Measurements from ENCODE around the gene BEX2. TPM values are rescaled to one million over a fixed set of nuclear protein-coding genes. Genes with fewer than 3 reads are reported as not detected.

Gene BEX2
- total RNA-seq, 1 donor from 2014 or later = 45.4 TPM

DNA sequence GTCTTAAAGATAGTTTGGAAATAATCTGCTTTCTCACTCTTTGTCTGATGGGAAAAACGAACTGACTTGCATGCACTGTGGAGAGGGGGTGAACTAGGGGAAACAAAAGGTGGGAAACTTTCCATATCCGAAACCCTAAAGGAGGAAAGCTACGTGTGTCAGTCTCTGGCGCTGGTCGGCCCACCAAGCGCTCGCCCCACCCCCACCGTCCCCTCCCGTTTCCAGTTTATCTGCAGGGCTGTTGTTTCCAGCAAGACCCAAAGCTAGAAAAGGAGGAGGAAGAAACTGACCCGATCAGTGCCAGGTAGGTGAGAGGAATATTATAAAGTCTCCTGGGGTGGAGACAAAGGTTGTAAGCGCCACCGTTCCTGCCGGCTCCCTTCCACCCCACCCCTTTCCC lies 46.1 kb upstream of the BEX2 start:
- Mint-ChIP-seq H3K27me3 (ENCODE audit: insufficient read depth, low read depth) (peaks cover 3% of the 10 kb centered on the region), H3K36me3 (peaks cover 12% of the 10 kb centered on the region), H3K4me3 (peak overlapping the region; percentile 99), H3K4me1 (peaks cover 18% of the 10 kb centered on the region), H3K9me3 (no peaks in the 10 kb centered on the region), H3K27ac (peak overlapping the region; percentile 81)
- Histone ChIP-seq H3K9me3 (ENCODE audit: low read depth) (no peaks in the 10 kb centered on the region), H3K27me3 (no peaks in the 10 kb centered on the region), H3K4me3 (peak overlapping the region; percentile 84), H3K27ac (peak overlapping the region; percentile 67), H3F3A (ENCODE audit: low read depth) (no peaks in the 10 kb centered on the region), H3K79me2 (ENCODE audit: low read depth) (peaks cover 22% of the 10 kb centered on the region), H3K4me2 (peak overlapping the region; percentile 81), H3K4me1 (peaks cover 6% of the 10 kb centered on the region), H4K20me1 (ENCODE audit: low read depth) (no peaks in the 10 kb centered on the region), H2AFZ (replicated peaks) (peak overlapping the region; percentile 87), H3K9ac (peak overlapping the region; percentile 65), H3K36me3 (peaks cover 8% of the 10 kb centered on the region)
- TF ChIP-seq EZH2phosphoT487 (IDR thresholded peaks at IDR 0.05) (no peak), EZH2 (IDR thresholded peaks at IDR 0.05) (no peak)
- TF ChIP-seq, protein P1, sequence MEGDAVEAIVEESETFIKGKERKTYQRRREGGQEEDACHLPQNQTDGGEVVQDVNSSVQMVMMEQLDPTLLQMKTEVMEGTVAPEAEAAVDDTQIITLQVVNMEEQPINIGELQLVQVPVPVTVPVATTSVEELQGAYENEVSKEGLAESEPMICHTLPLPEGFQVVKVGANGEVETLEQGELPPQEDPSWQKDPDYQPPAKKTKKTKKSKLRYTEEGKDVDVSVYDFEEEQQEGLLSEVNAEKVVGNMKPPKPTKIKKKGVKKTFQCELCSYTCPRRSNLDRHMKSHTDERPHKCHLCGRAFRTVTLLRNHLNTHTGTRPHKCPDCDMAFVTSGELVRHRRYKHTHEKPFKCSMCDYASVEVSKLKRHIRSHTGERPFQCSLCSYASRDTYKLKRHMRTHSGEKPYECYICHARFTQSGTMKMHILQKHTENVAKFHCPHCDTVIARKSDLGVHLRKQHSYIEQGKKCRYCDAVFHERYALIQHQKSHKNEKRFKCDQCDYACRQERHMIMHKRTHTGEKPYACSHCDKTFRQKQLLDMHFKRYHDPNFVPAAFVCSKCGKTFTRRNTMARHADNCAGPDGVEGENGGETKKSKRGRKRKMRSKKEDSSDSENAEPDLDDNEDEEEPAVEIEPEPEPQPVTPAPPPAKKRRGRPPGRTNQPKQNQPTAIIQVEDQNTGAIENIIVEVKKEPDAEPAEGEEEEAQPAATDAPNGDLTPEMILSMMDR (IDR thresholded peaks at IDR 0.05) = no peak
- DNase-seq (ENCODE audit: low spot score) = peak; percentile 31

- H3K9ac ChIP-seq = peak within 1 kb of the TSS; percentile 65
- H3K79me2 ChIP-seq (ENCODE audit: low read depth) = peaks cover 22% of the 10 kb centered on the region
- H3F3A ChIP-seq (ENCODE audit: low read depth) = no peaks in the 10 kb centered on the region
- TF ChIP-seq, protein P1 (IDR thresholded peaks at IDR 0.05) = no peak
- TF ChIP-seq EZH2 (IDR thresholded peaks at IDR 0.05) (no peak), EZH2phosphoT487 (IDR thresholded peaks at IDR 0.05) (no peak)
- peaks cover 6% of the 10 kb centered on the region for H3K4me1 ChIP-seq
- Mint-ChIP-seq H3K36me3 (peaks cover 12% of the 10 kb centered on the region), H3K4me3 (peak within 1 kb of the TSS; percentile 99), H3K27me3 (ENCODE audit: insufficient read depth, low read depth) (peaks cover 3% of the 10 kb centered on the region), H3K9me3 (no peaks in the 10 kb centered on the region), H3K4me1 (peaks cover 16% of the 10 kb centered on the region), H3K27ac (peak within 1 kb of the TSS; percentile 81)
- H3K4me3 ChIP-seq = peak within 1 kb of the TSS; percentile 84
- H3K27me3 ChIP-seq = no peaks in the 10 kb centered on the region
- peak within 1 kb of the TSS; percentile 67 for H3K27ac ChIP-seq
- peak; percentile 65 for DNase-seq (ENCODE audit: low spot score)
- H3K9me3 ChIP-seq (ENCODE audit: low read depth) = no peaks in the 10 kb centered on the region
- peak within 1 kb of the TSS; percentile 81 for H3K4me2 ChIP-seq
- H2AFZ ChIP-seq (replicated peaks) = peak within 1 kb of the TSS; percentile 87
- peaks cover 8% of the 10 kb centered on the region for H3K36me3 ChIP-seq
- no peaks in the 10 kb centered on the region for H4K20me1 ChIP-seq (ENCODE audit: low read depth)
Observed at GRCh38 chrX:103356130-103356798, 45.5 kb upstream of the BEX2 start, which contains the start of gene TCEAL9. Gene TCEAL9, plus strand, starts transcription at chrX:103356506. Its CDS starts 1,179 bp downstream, at chrX:103357685.

- H3K4me1 ChIP-seq = no peaks in the 10 kb centered on the region
- Mint-ChIP-seq H3K4me3 (no peak overlapping the region), H3K4me1 (peaks cover 13% of the 10 kb centered on the region), H3K9me3 (no peaks in the 10 kb centered on the region), H3K27me3 (ENCODE audit: insufficient read depth, low read depth) (peaks cover 3% of the 10 kb centered on the region), H3K36me3 (no peaks in the 10 kb centered on the region), H3K27ac (no peak overlapping the region)
- peaks cover 13% of the 10 kb centered on the region for H3K27me3 ChIP-seq
- H3K4me3 ChIP-seq = peak overlapping the region; percentile 9
- no peaks in the 10 kb centered on the region for H3K36me3 ChIP-seq
- H2AFZ ChIP-seq (replicated peaks) = no peak overlapping the region
- no peak for DNase-seq (ENCODE audit: low spot score)
- no peaks in the 10 kb centered on the region for H4K20me1 ChIP-seq (ENCODE audit: low read depth)
- H3K9me3 ChIP-seq (ENCODE audit: low read depth) = peaks cover 3% of the 10 kb centered on the region
- no peak overlapping the region for H3K27ac ChIP-seq
- no peaks in the 10 kb centered on the region for H3K79me2 ChIP-seq (ENCODE audit: low read depth)
- no peaks in the 10 kb centered on the region for H3F3A ChIP-seq (ENCODE audit: low read depth)
- no peak for TF ChIP-seq EZH2phosphoT487 (IDR thresholded peaks at IDR 0.05)
- TF ChIP-seq, protein P1 (IDR thresholded peaks at IDR 0.05) = no peak
- TF ChIP-seq EZH2 (IDR thresholded peaks at IDR 0.05) = no peak
- H3K4me2 ChIP-seq = peak overlapping the region; percentile 47
- H3K9ac ChIP-seq = no peak overlapping the region
Observed at GRCh38 chrX:103347682-103348397, 37.0 kb upstream of the BEX2 start.

Measured in neural progenitor cell (in vitro differentiated cells).